Tongue (tissue), 3 donors: ENCODE data around the gene PPCDC. TPM values are rescaled to one million over a fixed set of nuclear protein-coding genes. Genes with fewer than 3 reads are reported as not detected.
"Not testable (repeated sequence)": the region's sequence is repeated elsewhere in the genome, so short reads cannot be mapped to it uniquely, and the experiment has no call there.

Source experiments
- DNase-seq: peaks from one replicate; pipeline ENCODE4 v3.0.0-alpha.2; 2015
- small RNA-seq: library from RNA; depleted of rRNA; stranded (forward); fragments of <200 nt; gene quantifications from one replicate; pipeline ENCODE3, GENCODE V24; 2014; ENCODE audit warnings: low replicate concordance
- total RNA-seq: library from RNA; depleted of rRNA; stranded (reverse); fragments of >200 nt; gene quantifications from one replicate; pipeline ENCODE4 v1.2.3, GENCODE V29; 2014

The PPCDC gene
- total RNA-seq, 1 donor from 2014 or later = 9.9 TPM

GRCh38 chr15:75068748-75069147 lies 45.4 kb downstream of the PPCDC start:
- DNase-seq = no peak

DNA sequence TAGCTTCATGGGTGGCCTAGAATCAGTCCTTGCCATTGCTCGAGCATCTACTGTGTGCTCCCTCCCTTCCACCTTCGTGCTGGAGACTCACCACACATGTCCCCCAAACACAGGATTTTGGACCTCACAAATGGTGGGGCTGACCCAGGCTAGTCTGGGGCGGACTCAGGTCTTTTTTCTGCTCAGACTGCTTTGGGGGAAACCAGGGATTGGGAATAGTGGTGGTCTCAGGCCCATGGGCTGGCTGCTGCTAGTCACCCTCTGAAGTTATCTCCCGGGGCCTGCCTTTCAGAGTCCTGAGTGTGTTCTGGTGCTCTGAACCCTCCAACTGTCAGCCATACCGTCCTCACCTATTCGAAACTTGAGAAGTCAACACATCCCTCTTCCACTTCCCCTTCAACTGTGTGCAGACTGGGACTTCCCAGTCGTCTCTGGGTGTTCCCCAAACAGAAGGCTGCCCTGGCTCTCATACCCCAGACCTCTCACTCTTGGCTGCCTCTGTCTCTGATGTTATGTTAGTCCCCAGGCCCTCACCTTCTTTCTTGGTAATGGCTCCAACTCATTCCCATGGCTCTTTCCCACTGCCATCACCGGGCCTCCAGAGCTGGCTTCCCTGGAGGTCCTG lies 46.0 kb downstream of the PPCDC start:
- DNase-seq = no peak

GRCh38 chr15:75070674-75071073 lies 47.3 kb downstream of the PPCDC start:
- no peak for DNase-seq

DNA sequence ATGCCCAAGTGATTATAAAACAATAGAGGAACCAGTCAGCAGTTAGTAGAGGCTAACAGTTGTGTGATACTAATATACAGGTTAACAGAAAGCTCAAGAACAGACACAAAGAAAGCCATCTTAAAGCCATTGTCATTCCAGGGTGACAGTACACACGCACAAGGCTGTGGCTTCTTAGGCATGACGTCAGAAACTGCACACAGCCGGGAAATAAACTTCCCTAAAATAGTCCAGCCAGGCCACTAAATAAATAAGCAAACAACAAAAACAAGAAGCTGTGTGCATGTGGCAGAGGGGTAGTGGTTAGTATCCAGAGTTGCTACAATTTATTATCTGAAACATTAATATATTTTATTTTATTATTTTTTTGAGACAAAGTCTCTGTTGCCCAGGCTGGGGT lies 49.8 kb downstream of the PPCDC start:
- DNase-seq = no peak

DNA sequence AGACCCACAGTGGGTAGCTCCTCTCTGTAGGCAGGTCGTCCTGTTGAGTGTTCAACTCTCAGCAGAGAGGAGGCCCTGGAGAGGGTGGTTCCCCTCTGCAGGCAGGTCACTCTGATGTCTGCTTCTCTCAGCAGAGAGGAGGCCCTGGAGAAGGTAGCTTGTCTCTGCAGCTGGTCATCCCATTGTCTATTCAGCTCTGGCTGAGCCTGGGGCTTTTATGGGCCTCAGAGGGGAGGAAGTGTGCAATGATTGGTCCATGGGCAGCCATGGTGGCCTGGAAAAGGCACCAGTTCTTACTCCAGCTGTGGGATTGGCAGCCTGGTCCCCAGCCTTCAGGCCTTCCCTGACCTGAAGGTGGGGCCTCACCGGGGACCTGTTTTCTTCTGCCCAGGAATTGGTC lies 52.9 kb downstream of the PPCDC start:
- DNase-seq = no peak

- not testable (repeated sequence) for DNase-seq
These were observed 54.2 kb downstream of the PPCDC start for GRCh38 chr15:75077551-75077961.

GRCh38 chr15:75081150-75081549 lies 57.8 kb downstream of the PPCDC start:
- no peak for DNase-seq

DNA sequence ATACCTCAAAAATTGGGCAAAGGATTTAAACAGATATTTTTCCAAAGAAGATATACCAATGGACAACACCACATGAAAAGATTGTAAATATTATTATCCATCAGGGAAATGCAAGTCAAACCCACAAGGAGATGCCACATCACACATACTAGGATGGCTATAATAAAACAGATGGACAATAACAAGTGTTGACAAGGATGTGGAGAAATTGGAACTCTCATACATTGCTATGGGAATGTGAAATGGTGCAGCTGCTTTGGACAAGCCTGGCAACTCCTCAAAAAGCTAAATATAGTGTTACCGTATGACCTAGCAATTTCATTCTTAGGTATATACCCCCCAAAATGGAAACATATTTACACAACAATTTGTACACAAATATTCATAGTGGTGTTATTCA lies 59.3 kb downstream of the PPCDC start:
- DNase-seq = no peak

DNA sequence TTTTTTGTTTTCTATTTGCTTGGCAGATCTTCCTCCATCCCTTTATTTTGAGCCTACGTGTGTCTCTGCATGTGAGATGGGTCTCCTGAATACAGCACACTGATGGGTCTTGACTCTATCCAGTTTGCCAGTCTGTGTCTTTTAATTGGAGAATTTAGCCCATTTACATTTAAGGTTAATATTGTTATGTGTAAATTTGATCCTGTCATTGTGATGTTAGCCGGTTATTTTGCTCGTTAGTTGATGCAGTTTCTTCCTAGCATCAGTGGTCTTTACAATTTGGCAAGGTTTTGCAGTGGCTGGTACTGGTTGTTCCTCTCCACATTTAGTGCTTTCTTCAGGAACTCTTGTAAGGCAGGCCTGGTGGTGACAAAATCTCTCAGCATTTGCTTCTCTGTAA lies 62.3 kb downstream of the PPCDC start:
- not testable (repeated sequence) for DNase-seq

DNA sequence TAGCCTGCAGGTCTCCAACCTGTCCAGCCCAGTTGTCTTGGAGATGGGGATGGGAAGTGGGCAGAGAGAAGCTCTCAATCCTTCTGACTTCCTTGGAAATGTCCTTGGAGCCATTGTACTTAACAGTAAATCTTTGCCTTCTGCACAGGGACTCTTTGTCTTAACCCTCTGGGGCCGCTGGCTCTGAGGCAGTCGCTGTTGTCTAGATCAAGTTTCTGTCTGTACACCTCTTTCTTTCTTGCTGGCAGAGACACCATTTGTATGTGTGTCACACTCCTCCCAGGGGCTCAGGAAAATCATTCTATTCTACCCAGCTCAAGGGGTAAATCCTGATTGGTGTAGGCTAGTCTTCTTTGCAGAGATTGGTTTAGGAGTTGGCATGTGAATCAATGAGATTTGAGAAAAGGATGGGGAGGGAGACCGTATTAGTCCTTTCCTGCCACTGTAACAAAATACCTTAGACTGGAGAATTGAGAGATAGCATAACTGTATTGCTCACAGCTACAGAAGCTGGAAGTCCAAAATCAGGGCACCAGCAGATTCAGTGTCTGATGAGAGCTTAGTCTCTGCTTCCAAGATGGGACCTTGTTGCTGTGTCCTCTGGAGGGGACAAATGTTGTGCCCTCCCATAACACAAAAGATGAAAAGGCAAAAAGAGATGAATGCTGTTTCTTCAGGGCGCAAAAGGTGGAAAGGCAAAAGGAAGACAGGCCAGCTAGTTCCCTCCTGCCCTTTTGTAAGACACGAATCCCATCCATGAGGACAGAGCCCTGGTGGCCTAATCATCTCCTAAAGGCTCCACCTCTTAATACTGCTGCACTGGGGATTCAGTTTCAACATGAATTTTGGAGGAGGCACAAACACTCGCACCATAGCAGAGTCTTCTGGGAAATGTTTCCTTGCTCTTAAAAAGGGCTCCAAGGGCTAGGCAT lies 66.3 kb downstream of the PPCDC start:
- no peak for DNase-seq

GRCh38 chr15:75090388-75090734 lies 67.0 kb downstream of the PPCDC start:
- DNase-seq = no peak

GRCh38 chr15:75091814-75092213 lies 68.4 kb downstream of the PPCDC start:
- no peak for DNase-seq

DNA sequence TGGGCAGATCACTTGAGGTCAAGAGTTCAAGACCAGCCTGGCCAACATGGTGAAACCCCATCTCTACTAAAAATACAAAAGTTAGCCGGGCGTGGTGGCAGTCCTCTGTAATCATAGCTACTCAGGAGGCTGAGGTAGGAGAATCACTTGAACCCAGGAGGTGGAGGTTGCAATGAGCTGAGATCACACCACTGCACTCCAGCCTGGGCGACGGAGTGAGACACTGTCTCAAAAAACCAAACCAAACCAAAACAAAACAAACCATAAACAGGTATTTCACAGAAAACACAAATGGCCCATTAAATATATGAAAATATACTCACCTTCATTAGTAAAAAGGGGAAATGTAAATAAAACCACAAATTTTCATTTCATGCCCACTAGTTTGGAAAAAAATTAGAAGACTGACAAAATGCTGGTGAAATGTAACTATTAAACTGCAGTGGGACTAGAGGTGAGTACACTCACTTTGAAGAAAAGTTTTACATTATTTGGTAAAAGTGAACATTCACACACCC lies 71.6 kb downstream of the PPCDC start:
- not testable (repeated sequence) for DNase-seq

DNA sequence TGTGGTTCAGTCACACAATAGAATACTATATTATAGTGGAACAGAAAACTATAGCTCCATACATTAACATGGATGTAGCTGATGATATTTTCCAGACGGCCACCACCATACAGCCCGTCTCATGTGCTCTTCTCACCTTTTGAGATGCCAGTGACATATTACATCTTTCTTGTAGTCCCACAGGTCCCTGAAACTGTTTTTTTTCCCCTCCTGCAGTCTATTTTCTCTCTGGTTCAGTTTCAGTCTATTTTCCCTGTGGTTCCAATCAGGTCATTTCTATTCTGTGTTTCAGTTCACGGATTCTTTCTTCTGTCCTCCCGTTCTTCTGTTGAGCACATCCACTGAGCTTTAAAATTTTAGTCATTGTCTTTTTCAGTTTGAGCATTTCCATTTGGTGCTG lies 72.2 kb downstream of the PPCDC start:
- no peak for DNase-seq

- no peak for DNase-seq
These were observed 74.5 kb downstream of the PPCDC start for GRCh38 chr15:75097939-75098338.

- DNase-seq = no peak
These were observed 75.0 kb downstream of the PPCDC start for GRCh38 chr15:75098404-75098803.

Small RNA genes lying within 50 kb of the gene (small RNA-seq; reads per million reads assigned to genes)
- gene AC015720.1 = not detected
- gene RF00019 = not detected

Other genes with a start within 250 kb of the PPCDC start
- 27.6 TPM for gene CSK, start 241.5 kb upstream of the PPCDC start, total RNA-seq
- not detected for gene LMAN1L, start 210.8 kb upstream of the PPCDC start, total RNA-seq
- gene CPLX3, start 197.0 kb upstream of the PPCDC start, total RNA-seq = not detected
- gene ULK3, start 180.4 kb upstream of the PPCDC start, total RNA-seq = 49.2 TPM
- 49.9 TPM for gene SCAMP2, start 150.2 kb upstream of the PPCDC start, total RNA-seq
- gene MPI, start 133.5 kb upstream of the PPCDC start, total RNA-seq = 81.8 TPM
- gene FAM219B, start 116.7 kb upstream of the PPCDC start, total RNA-seq = 76.3 TPM
- gene COX5A, start 85.5 kb upstream of the PPCDC start, total RNA-seq = 143 TPM
- 3.3 TPM for gene RPP25, start 66.8 kb upstream of the PPCDC start, total RNA-seq
- 0.62 TPM for gene SCAMP5, start 28.0 kb upstream of the PPCDC start, total RNA-seq
- gene C15orf39, start 178.3 kb downstream of the PPCDC start, total RNA-seq = 9.0 TPM
- not detected for gene GOLGA6C, start 234.7 kb downstream of the PPCDC start, total RNA-seq